ENCODE results near the gene NPM3. TPM values are rescaled to one million over a fixed set of nuclear protein-coding genes. Genes with fewer than 3 reads are reported as not detected.

Gene NPM3
- total RNA-seq, 1 experiment from 2014 or later, result 260 TPM

GRCh38 chr10:101768791-101769170, 14.5 kb downstream of the NPM3 start:
- no peak for ATAC-seq
- peak overlapping the region; percentile 43; the same call in 1 of the 2 replicates for H3K27ac Mint-ChIP-seq
- POLR2A ChIA-PET, result no interaction called here
- H3K27me3 Mint-ChIP-seq (ENCODE audit: low read depth), result peaks cover 25% of the 10 kb centered on the region
- no peak overlapping the region for H3K4me3 Mint-ChIP-seq
- no peak for DNase-seq (ENCODE audit: low spot score)
- TF ChIP-seq ZNF121 (CRISPR knock-in tag; IDR thresholded peaks at IDR 0.05) (no peak), FOXJ3 (CRISPR knock-in tag; IDR thresholded peaks at IDR 0.05; ENCODE audit: borderline replicate concordance) (no peak), HMGXB4 (CRISPR knock-in tag; IDR thresholded peaks at IDR 0.05) (no peak), ETV6 (CRISPR knock-in tag; IDR thresholded peaks at IDR 0.05) (no peak), JUN (CRISPR knock-in tag; IDR thresholded peaks at IDR 0.05) (no peak), MAX (CRISPR knock-in tag; IDR thresholded peaks at IDR 0.05) (no peak), ZSCAN18 (CRISPR knock-in tag; IDR thresholded peaks at IDR 0.05) (no peak), ATF3 (CRISPR knock-in tag; conservative IDR thresholded peaks at IDR 0.05) (no peak), ZNF263 (CRISPR knock-in tag; IDR thresholded peaks at IDR 0.05; ENCODE audit: low read depth) (no peak), USF1 (CRISPR knock-in tag; IDR thresholded peaks at IDR 0.05) (no peak), ZNF671 (CRISPR knock-in tag; IDR thresholded peaks at IDR 0.05) (no peak), TP53 (CRISPR knock-in tag; IDR thresholded peaks at IDR 0.05) (no peak), GTF2I (CRISPR knock-in tag; conservative IDR thresholded peaks at IDR 0.05) (no peak), ZNF532 (CRISPR knock-in tag; IDR thresholded peaks at IDR 0.05; ENCODE audit: borderline replicate concordance) (no peak), ZNF138 (CRISPR knock-in tag; conservative IDR thresholded peaks at IDR 0.05) (no peak), PRRX2 (CRISPR knock-in tag; IDR thresholded peaks at IDR 0.05) (no peak), TEAD1 (CRISPR knock-in tag; IDR thresholded peaks at IDR 0.05) (no peak), MYBL2 (CRISPR knock-in tag; IDR thresholded peaks at IDR 0.05) (no peak), ZNF416 (CRISPR knock-in tag; IDR thresholded peaks at IDR 0.05) (no peak)
- peaks cover 24% of the 10 kb centered on the region for H3K4me1 Mint-ChIP-seq
- H3K9me3 Mint-ChIP-seq, result no peaks in the 10 kb centered on the region
- no peaks in the 10 kb centered on the region for H3K36me3 Mint-ChIP-seq
- CTCF ChIA-PET, result interaction anchor here (1.6 to 8.3 kb wide), 5 partner anchors 10 to 166 kb away, joined by 5 to 69 read pairs (median 19); partner anchors contain the start of gene NPM3
